GM23338 (cell line): ENCODE results near the gene BTBD16. TPM values are rescaled to one million over a fixed set of nuclear protein-coding genes. Genes with fewer than 3 reads are reported as not detected.

Source experiments
- ATAC-seq: fragments of 200-7000 bp; cut with Tn5 transposase; 3 replicates; pipeline ENCODE4 v1.9.1; 2020
- DNase-seq: peaks from one replicate; pipeline ENCODE4 v3.0.0-alpha.2; 2015; ENCODE audit warnings: low spot score
- H2AFZ ChIP-seq: fragments of 200-600 bp; sonication (generic); 2 replicates; pipeline ENCODE4 v1.8.0; 2016; ENCODE audit warnings: antibody characterized with exemption, mild to moderate bottlenecking, moderate library complexity
- H3F3A ChIP-seq: fragments of 200-600 bp; sonication (generic); replicated peaks from 2 replicates; pipeline ENCODE4 v1.8.0; 2017; ENCODE audit warnings: antibody characterized with exemption, mixed run types, low read depth
- H3K27ac ChIP-seq: fragments of 200-600 bp; sonication (generic); 2 replicates; pipeline ENCODE4 v1.6.1; 2016; ENCODE audit warnings: low read depth
- H3K27me3 ChIP-seq: fragments of 200-600 bp; sonication (generic); 2 replicates; pipeline ENCODE4 v1.8.0; 2016; ENCODE audit warnings: mild to moderate bottlenecking, mixed run types, moderate library complexity; ENCODE audit not compliant: insufficient read depth
- H3K36me3 ChIP-seq: fragments of 200-600 bp; sonication (generic); 2 replicates; pipeline ENCODE4 v1.8.0; 2016; ENCODE audit warnings: mild to moderate bottlenecking; ENCODE audit not compliant: insufficient read depth
- H3K4me1 ChIP-seq: fragments of 200-600 bp; sonication (generic); 2 replicates; pipeline ENCODE4 v1.8.0; 2016; ENCODE audit warnings: mild to moderate bottlenecking, moderate library complexity; ENCODE audit not compliant: insufficient read depth
- H3K4me2 ChIP-seq: fragments of 200-600 bp; sonication (generic); 2 replicates; pipeline ENCODE4 v1.7.1; 2017; ENCODE audit warnings: mixed run types
- H3K4me3 ChIP-seq: fragments of 200-600 bp; sonication (generic); 2 replicates; pipeline ENCODE4 v1.6.1; 2016; ENCODE audit warnings: mixed run types
- H3K79me2 ChIP-seq: fragments of 200-600 bp; sonication (generic); replicated peaks from 2 replicates; pipeline ENCODE4 v1.8.0; 2017; ENCODE audit warnings: mild to moderate bottlenecking; ENCODE audit not compliant: insufficient read depth
- H3K9me2 ChIP-seq: fragments of 200-600 bp; sonication (generic); 2 replicates; pipeline ENCODE4 v1.8.0; 2017; ENCODE audit not compliant: insufficient read depth
- H4K20me1 ChIP-seq: fragments of 200-600 bp; sonication (generic); replicated peaks from 2 replicates; pipeline ENCODE4 v1.8.0; 2017; ENCODE audit warnings: mild to moderate bottlenecking; ENCODE audit not compliant: insufficient read depth
- H3K27ac Mint-ChIP-seq: 2 replicates; pipeline ENCODE4 v1.8.0; 2020; ENCODE audit warnings: inconsistent platforms, mild to moderate bottlenecking, moderate library complexity, mixed read lengths
- H3K27me3 Mint-ChIP-seq: 3 replicates; pipeline ENCODE4 v1.8.0; 2022; ENCODE audit warnings: low read depth, mild to moderate bottlenecking, moderate library complexity, mixed read lengths, inconsistent platforms; ENCODE audit not compliant: insufficient read depth, poor library complexity
- H3K36me3 Mint-ChIP-seq: 3 replicates; pipeline ENCODE4 v1.8.0; 2021; ENCODE audit warnings: low read depth, mild to moderate bottlenecking, inconsistent platforms, moderate library complexity, mixed read lengths
- H3K4me1 Mint-ChIP-seq: 3 replicates; pipeline ENCODE4 v1.8.0; 2020; ENCODE audit warnings: mild to moderate bottlenecking, inconsistent platforms, mixed read lengths
- H3K4me3 Mint-ChIP-seq: 3 replicates; pipeline ENCODE4 v1.8.0; 2021; ENCODE audit warnings: moderate library complexity, mild to moderate bottlenecking, inconsistent platforms, mixed read lengths
- H3K9me3 Mint-ChIP-seq: 3 replicates; pipeline ENCODE4 v1.8.0; 2020; ENCODE audit warnings: moderate library complexity, mild to moderate bottlenecking, inconsistent platforms, mixed read lengths
- NANOG ChIP-seq: IDR thresholded peaks from 2 replicates; pipeline ENCODE4 v1.6.1; 2016; ENCODE audit warnings: antibody characterized with exemption, borderline replicate concordance
- POLR2AphosphoS5 ChIP-seq: IDR thresholded peaks from 2 replicates; pipeline ENCODE4 v1.6.1; 2016; ENCODE audit warnings: antibody characterized with exemption, low read depth
- STAT1 ChIP-seq: IDR thresholded peaks from one replicate; pipeline ENCODE4 v1.6.1; 2016; ENCODE audit warnings: antibody characterized with exemption; ENCODE audit not compliant: unreplicated experiment
- ZNF331 ChIP-seq: fragments of 250-450 bp; sonication (Bioruptor Pico); IDR thresholded peaks from 2 replicates; pipeline ENCODE4 v1.5.0; 2020; ENCODE audit warnings: low read depth, mild to moderate bottlenecking, moderate library complexity
- polyA plus RNA-seq: library from polyadenylated mRNA; unstranded; fragments of >200 nt; fragmentation: Nextera tagmentation; extraction: Ambion mirVana; gene quantifications from 2 replicates; pipeline ENCODE4 v1.2.1, GENCODE V29; 2016
- total RNA-seq: library from RNA; depleted of rRNA; stranded (reverse); fragments of >200 nt; shearing (Covaris generic); gene quantifications from 2 replicates; pipeline ENCODE4 v1.2.3, GENCODE V29; 2014
- TF ChIP-seq, protein P1 (sequence below): IDR thresholded peaks from one replicate; pipeline ENCODE4 v1.6.1; 2018; ENCODE audit warnings: antibody characterized with exemption; ENCODE audit not compliant: unreplicated experiment
- TF ChIP-seq, protein P2 (sequence below), 2 experiments: fragments of 200-600 bp in 1 of 2; sonication (generic) in 1 of 2; conservative IDR thresholded peaks; 2 replicates each; pipeline versions ENCODE4 v1.5.1 to v1.6.1; 2016 to 2017; ENCODE audit warnings: antibody characterized with exemption in 2 of 2, low read depth in 2 of 2, mild to moderate bottlenecking in 2 of 2, moderate library complexity in 1 of 2

Gene BTBD16
- total and polyA plus RNA-seq, 2 experiments from 2014 or later = not detected

DNA sequence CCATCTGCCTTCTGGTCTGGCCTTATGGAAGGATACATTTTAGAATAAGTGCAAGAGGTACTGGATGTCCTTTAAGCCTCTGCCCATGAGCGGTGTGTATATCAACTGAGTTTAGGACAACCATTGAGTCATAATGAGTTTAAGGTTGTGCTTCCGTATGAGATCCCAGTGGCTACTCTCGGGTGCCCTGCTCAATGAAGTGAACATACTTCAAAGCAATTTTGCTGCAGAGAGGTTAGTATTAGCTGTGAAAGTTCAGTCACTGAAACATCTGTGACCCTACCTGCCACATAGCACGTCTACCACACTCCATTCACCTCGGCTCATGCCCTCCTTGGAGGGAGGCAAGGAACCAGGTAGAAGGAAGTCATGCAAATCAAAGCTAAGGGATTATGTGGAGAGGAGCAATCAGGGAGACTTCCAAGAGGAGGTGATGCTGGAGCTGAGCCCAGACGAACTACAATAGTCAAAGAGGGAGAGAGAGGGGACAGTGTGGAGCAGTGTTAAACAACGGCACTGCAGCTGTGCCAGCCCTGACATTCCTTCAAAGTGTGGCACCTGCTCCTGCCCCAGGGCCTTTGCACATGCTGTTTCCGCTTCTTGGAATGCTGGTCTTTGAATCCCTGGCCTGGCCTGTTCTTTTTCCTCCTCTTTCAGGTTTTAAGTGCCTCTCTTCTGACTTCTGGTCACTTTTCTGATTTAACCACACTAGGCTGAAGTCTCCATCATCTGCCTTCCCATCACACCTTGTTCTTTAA is 25.4 kb downstream of the BTBD16 start:
- H3F3A ChIP-seq = no peaks in the 10 kb centered on the region

DNA sequence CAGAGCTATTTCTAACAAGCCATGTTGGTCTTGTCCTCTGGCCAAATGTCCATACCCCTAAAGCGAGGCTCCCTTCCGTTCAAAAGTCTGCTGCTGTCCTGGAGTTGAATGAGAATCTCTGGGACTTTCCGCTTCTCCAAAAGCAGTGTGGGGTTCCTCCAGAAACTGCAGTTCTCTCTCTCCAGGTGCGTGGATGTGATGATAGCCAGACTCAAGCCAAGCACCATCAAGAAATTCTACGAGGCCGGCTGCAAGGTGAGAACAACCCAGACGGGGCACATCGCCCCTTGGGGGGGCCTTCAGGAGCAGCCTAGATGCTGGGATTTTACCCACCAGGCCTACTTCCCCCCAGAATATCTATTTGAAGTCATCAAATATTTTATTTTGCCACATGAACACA is 26.5 kb downstream of the BTBD16 start:
- no peaks in the 10 kb centered on the region for H3K79me2 ChIP-seq
- Mint-ChIP-seq H3K4me3 (no peak overlapping the region), H3K4me1 (peaks cover 5% of the 10 kb centered on the region), H3K27me3 (peaks cover 5% of the 10 kb centered on the region), H3K27ac (no peak overlapping the region), H3K36me3 (no peaks in the 10 kb centered on the region), H3K9me3 (no peaks in the 10 kb centered on the region)
- H3K4me2 ChIP-seq = no peak overlapping the region
- no peak overlapping the region for H2AFZ ChIP-seq
- H3K9me2 ChIP-seq = 0 out of 2 replicates have a peak, but pooled peaks cover 5% of the 10 kb centered on the region
- no peaks in the 10 kb centered on the region for H3K36me3 ChIP-seq
- DNase-seq (no peak), ATAC-seq (no peak)
- no peaks in the 10 kb centered on the region for H3K4me1 ChIP-seq
- H3K27me3 ChIP-seq = no peaks in the 10 kb centered on the region
- no peaks in the 10 kb centered on the region for H4K20me1 ChIP-seq
- H3F3A ChIP-seq = no peaks in the 10 kb centered on the region
- H3K4me3 ChIP-seq = no peak overlapping the region
- TF ChIP-seq ZNF331 (CRISPR knock-in tag) (no peak), NANOG (no peak), POLR2AphosphoS5 (no peak), STAT1 (no peak)
- TF ChIP-seq, protein P1, sequence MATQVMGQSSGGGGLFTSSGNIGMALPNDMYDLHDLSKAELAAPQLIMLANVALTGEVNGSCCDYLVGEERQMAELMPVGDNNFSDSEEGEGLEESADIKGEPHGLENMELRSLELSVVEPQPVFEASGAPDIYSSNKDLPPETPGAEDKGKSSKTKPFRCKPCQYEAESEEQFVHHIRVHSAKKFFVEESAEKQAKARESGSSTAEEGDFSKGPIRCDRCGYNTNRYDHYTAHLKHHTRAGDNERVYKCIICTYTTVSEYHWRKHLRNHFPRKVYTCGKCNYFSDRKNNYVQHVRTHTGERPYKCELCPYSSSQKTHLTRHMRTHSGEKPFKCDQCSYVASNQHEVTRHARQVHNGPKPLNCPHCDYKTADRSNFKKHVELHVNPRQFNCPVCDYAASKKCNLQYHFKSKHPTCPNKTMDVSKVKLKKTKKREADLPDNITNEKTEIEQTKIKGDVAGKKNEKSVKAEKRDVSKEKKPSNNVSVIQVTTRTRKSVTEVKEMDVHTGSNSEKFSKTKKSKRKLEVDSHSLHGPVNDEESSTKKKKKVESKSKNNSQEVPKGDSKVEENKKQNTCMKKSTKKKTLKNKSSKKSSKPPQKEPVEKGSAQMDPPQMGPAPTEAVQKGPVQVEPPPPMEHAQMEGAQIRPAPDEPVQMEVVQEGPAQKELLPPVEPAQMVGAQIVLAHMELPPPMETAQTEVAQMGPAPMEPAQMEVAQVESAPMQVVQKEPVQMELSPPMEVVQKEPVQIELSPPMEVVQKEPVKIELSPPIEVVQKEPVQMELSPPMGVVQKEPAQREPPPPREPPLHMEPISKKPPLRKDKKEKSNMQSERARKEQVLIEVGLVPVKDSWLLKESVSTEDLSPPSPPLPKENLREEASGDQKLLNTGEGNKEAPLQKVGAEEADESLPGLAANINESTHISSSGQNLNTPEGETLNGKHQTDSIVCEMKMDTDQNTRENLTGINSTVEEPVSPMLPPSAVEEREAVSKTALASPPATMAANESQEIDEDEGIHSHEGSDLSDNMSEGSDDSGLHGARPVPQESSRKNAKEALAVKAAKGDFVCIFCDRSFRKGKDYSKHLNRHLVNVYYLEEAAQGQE = no peak
- TF ChIP-seq, protein P2, sequence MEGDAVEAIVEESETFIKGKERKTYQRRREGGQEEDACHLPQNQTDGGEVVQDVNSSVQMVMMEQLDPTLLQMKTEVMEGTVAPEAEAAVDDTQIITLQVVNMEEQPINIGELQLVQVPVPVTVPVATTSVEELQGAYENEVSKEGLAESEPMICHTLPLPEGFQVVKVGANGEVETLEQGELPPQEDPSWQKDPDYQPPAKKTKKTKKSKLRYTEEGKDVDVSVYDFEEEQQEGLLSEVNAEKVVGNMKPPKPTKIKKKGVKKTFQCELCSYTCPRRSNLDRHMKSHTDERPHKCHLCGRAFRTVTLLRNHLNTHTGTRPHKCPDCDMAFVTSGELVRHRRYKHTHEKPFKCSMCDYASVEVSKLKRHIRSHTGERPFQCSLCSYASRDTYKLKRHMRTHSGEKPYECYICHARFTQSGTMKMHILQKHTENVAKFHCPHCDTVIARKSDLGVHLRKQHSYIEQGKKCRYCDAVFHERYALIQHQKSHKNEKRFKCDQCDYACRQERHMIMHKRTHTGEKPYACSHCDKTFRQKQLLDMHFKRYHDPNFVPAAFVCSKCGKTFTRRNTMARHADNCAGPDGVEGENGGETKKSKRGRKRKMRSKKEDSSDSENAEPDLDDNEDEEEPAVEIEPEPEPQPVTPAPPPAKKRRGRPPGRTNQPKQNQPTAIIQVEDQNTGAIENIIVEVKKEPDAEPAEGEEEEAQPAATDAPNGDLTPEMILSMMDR (conservative IDR thresholded peaks at IDR 0.05; ENCODE audit: low read depth in 2 of 2) = no peak
- H3K27ac ChIP-seq = no peak overlapping the region

More for the DNA sequence above, 25.4 kb downstream of the BTBD16 start:
- peaks cover 5% of the 10 kb centered on the region for H3K4me1 Mint-ChIP-seq
- no peak overlapping the region for H3K4me3 ChIP-seq
- H3K27ac Mint-ChIP-seq = no peak overlapping the region
- no peaks in the 10 kb centered on the region for H3K79me2 ChIP-seq
- no peaks in the 10 kb centered on the region for H3K9me2 ChIP-seq
- no peaks in the 10 kb centered on the region for H4K20me1 ChIP-seq
- H3K4me3 Mint-ChIP-seq = no peak overlapping the region
- no peaks in the 10 kb centered on the region for H3K27me3 ChIP-seq
- no peak overlapping the region for H3K4me2 ChIP-seq
- H3K36me3 ChIP-seq = no peaks in the 10 kb centered on the region
- TF ChIP-seq ZNF331 (CRISPR knock-in tag) (no peak), POLR2AphosphoS5 (no peak), NANOG (no peak)
- TF ChIP-seq, protein P2 (conservative IDR thresholded peaks at IDR 0.05; ENCODE audit: low read depth in 2 of 2) = no peak
- H3K4me1 ChIP-seq = no peaks in the 10 kb centered on the region
- DNase-seq = no peak
- ATAC-seq = no peak
- H3K27ac ChIP-seq = no peak overlapping the region
- H3K27me3 Mint-ChIP-seq = peaks cover 5% of the 10 kb centered on the region
- no peak overlapping the region for H2AFZ ChIP-seq
- H3K36me3 Mint-ChIP-seq = no peaks in the 10 kb centered on the region
- H3K9me3 Mint-ChIP-seq = no peaks in the 10 kb centered on the region
